ENCODE results near the gene SLC7A14. TPM values are rescaled to one million over a fixed set of nuclear protein-coding genes. Genes with fewer than 3 reads are reported as not detected.

Gene SLC7A14
- total RNA-seq, 1 experiment from 2014 or later: not detected

Other genes starting within 250 kb of the SLC7A14 start
- 18.5 and 21.3 TPM in 2 replicates for gene SKIL, start 228.4 kb downstream of the SLC7A14 start, total RNA-seq (2014; rRNA removed; shearing (Covaris generic))
- gene CLDN11, start 167.2 kb downstream of the SLC7A14 start, total RNA-seq (2014; rRNA removed; shearing (Covaris generic)): not detected in 2 replicates